CD14-positive monocyte (primary cell): ENCODE results near the gene HS1BP3. TPM values are rescaled to one million over a fixed set of nuclear protein-coding genes. Genes with fewer than 3 reads are reported as not detected.

ENCODE experiments used
- DNase-seq, 3 donors: peaks; one replicate each; pipeline ENCODE4 v3.0.0-alpha.2; 2011 to 2022
- H2AFZ ChIP-seq: 2 replicates; pipeline ENCODE4 v1.6.0; 2012; ENCODE audit warnings: mild to moderate bottlenecking, low read depth, low read length, inconsistent platforms; ENCODE audit not compliant: insufficient read depth, poor library complexity, severe bottlenecking
- H3K27ac ChIP-seq, 2 donors: 1 replicate in 1 of 2; 2 replicates in 1 of 2; pipeline ENCODE4 v1.5.1; 2012 to 2013; ENCODE audit warnings: low read length in 2 of 2, control low read depth in 1 of 2, inconsistent platforms in 1 of 2, low read depth in 1 of 2, mild to moderate bottlenecking in 1 of 2
- H3K27me3 ChIP-seq, 2 donors: one replicate each; pipeline versions ENCODE4 v1.6.0 to v1.6.1; 2011 to 2013; ENCODE audit warnings: low read length in 2 of 2; ENCODE audit not compliant: control insufficient read depth in 2 of 2, insufficient read depth in 2 of 2
- H3K36me3 ChIP-seq, 2 donors: replicated peaks in 1 of 2; 1 replicate in 1 of 2; 2 replicates in 1 of 2; pipeline versions ENCODE4 v1.5.1 to v1.6.1; 2012 to 2013; ENCODE audit warnings: low read length in 2 of 2, control low read depth in 1 of 2, inconsistent platforms in 1 of 2, mild to moderate bottlenecking in 1 of 2; ENCODE audit not compliant: insufficient read depth in 2 of 2, control insufficient read depth in 1 of 2
- H3K4me1 ChIP-seq, 2 donors: 1 replicate in 1 of 2; 2 replicates in 1 of 2; pipeline versions ENCODE4 v1.5.1 to v1.6.1; 2012 to 2013; ENCODE audit warnings: low read length in 2 of 2, control low read depth in 1 of 2, inconsistent platforms in 1 of 2, mild to moderate bottlenecking in 1 of 2, moderate library complexity in 1 of 2; ENCODE audit not compliant: insufficient read depth in 2 of 2, control insufficient read depth in 1 of 2
- H3K4me2 ChIP-seq: replicated peaks from 2 replicates; pipeline ENCODE3; 2012; ENCODE audit warnings: low read length, moderate library complexity, mild to moderate bottlenecking; ENCODE audit not compliant: poor library complexity, severe bottlenecking; ENCODE audit errors: extremely low read depth
- H3K4me3 ChIP-seq, 3 experiments: fragments of 200-600 bp in 1 of 3; sonication (generic) in 1 of 3; replicated peaks in 1 of 3; 1 replicate in 2 of 3; 2 replicates in 1 of 3; pipeline ENCODE4 v1.5.1; 2011 to 2013; ENCODE audit warnings: low read length in 3 of 3, mild to moderate bottlenecking in 3 of 3, control low read depth in 2 of 3, low read depth in 2 of 3, inconsistent platforms in 1 of 3, moderate library complexity in 1 of 3
- H3K79me2 ChIP-seq: 2 replicates; pipeline ENCODE4 v1.6.0; 2012; ENCODE audit warnings: mild to moderate bottlenecking, control low read depth, inconsistent platforms, low read length, moderate library complexity; ENCODE audit not compliant: insufficient read depth
- H3K9ac ChIP-seq: 2 replicates; pipeline ENCODE4 v1.6.0; 2017; ENCODE audit warnings: low read length, mild to moderate bottlenecking; ENCODE audit not compliant: insufficient read depth, poor library complexity, severe bottlenecking
- H3K9me3 ChIP-seq, 2 donors: replicated peaks in 1 of 2; 1 replicate in 1 of 2; 2 replicates in 1 of 2; pipeline versions ENCODE4 v1.5.1 to v1.6.1; 2012 to 2013; ENCODE audit warnings: low read length in 2 of 2, control low read depth in 1 of 2; ENCODE audit not compliant: control insufficient read depth in 1 of 2, insufficient read depth in 1 of 2
- H4K20me1 ChIP-seq: 2 replicates; pipeline ENCODE4 v1.6.0; 2012; ENCODE audit warnings: mild to moderate bottlenecking, low read length, control low read depth, moderate library complexity; ENCODE audit not compliant: insufficient read depth
- H3K27ac Mint-ChIP-seq, 7 donors: one replicate each; pipeline ENCODE4 v1.8.0; 2020; ENCODE audit warnings: mild to moderate bottlenecking in 7 of 7, mixed read lengths in 7 of 7, moderate library complexity in 6 of 7, inconsistent platforms in 2 of 7
- H3K27me3 Mint-ChIP-seq, 3 donors: one replicate each; pipeline ENCODE4 v1.8.0; 2021 to 2022; ENCODE audit warnings: low read depth in 3 of 3, mild to moderate bottlenecking in 3 of 3, mixed read lengths in 3 of 3, moderate library complexity in 3 of 3, inconsistent platforms in 1 of 3
- H3K36me3 Mint-ChIP-seq, 2 donors: one replicate each; pipeline ENCODE4 v1.8.0; 2020; ENCODE audit warnings: mixed read lengths in 2 of 2, inconsistent platforms in 1 of 2, mild to moderate bottlenecking in 1 of 2
- H3K4me1 Mint-ChIP-seq: one replicate; pipeline ENCODE4 v1.8.0; 2020; ENCODE audit warnings: mild to moderate bottlenecking, mixed read lengths
- H3K4me3 Mint-ChIP-seq, 2 donors: one replicate each; pipeline ENCODE4 v1.8.0; 2020; ENCODE audit warnings: mild to moderate bottlenecking in 2 of 2, mixed read lengths in 2 of 2, moderate library complexity in 1 of 2
- H3K9me3 Mint-ChIP-seq, 7 donors: one replicate each; pipeline ENCODE4 v1.8.0; 2020 to 2022; ENCODE audit warnings: mixed read lengths in 7 of 7, mild to moderate bottlenecking in 6 of 7, moderate library complexity in 6 of 7, inconsistent platforms in 2 of 7
- CTCF ChIP-seq: fragments of 200-600 bp; IDR thresholded peaks from one replicate; pipeline ENCODE4 v1.8.0; 2022; ENCODE audit warnings: antibody characterized with exemption, mild to moderate bottlenecking
- WGBS: methylation state at CpG from one replicate; pipeline ENCODE4 v1.1.5; 2013; ENCODE audit warnings: missing lambda C conversion rate; ENCODE audit not compliant: insufficient coverage; 5-methylcytosine and 5-hydroxymethylcytosine counted together
- intact Hi-C, 2 donors: fragments of 100-400 bp; cut with micrococcal nuclease; formaldehyde crosslinking; loops; one replicate each; pipeline versions ENCODE4 v1.15.0 to v1.15.1; 2023
- polyA plus RNA-seq, 3 donors: library from polyadenylated mRNA; depleted of rRNA in 1 of 3; unstranded in 2 of 3; stranded (reverse) in 1 of 3; fragments of 300-500 nt in 2 of 3; fragments of >200 nt in 1 of 3; fragmentation: Illumina TruSeq in 2 of 3; gene quantifications; 1 replicate in 2 of 3; 2 replicates in 1 of 3; pipeline ENCODE4 v1.2.3, GENCODE V29; 2012 to 2021

HS1BP3 gene
- polyA plus RNA-seq, 3 donors = 45.1 to 48.9 (median 45.4) TPM

- H3K27me3 Mint-ChIP-seq = peaks cover 0 to 2% (median 0%) of the 10 kb centered on the region in 3 donors
- H3K4me3 Mint-ChIP-seq = no peak overlapping the region
- Histone ChIP-seq H3K9me3 (peaks cover 5 to 8% of the 10 kb centered on the region in 2 donors), H3K27me3 (no peaks in the 10 kb centered on the region), H3K4me3 (no peak overlapping the region), H4K20me1 (no peaks in the 10 kb centered on the region), H3K27ac (no peak overlapping the region), H3K36me3 (no peaks in the 10 kb centered on the region), H3K4me1 (peaks cover 7 to 10% of the 10 kb centered on the region in 2 donors), H3K9ac (no peak overlapping the region), H2AFZ (no peak overlapping the region), H3K4me2 (no peak overlapping the region), H3K79me2 (no peaks in the 10 kb centered on the region)
- intact Hi-C loops = no loop called here
- no peak for TF ChIP-seq CTCF
- peaks cover 2 to 13% (median 8%) of the 10 kb centered on the region in 7 donors for H3K9me3 Mint-ChIP-seq
- no peak overlapping the region for H3K27ac Mint-ChIP-seq
- no peak for DNase-seq
- no peaks in the 10 kb centered on the region for H3K36me3 Mint-ChIP-seq
- WGBS = 88% methylated on average over 1 of the region's 4 CpGs
- H3K4me1 Mint-ChIP-seq = peaks cover 11% of the 10 kb centered on the region
Measured at GRCh38 chr2:20580690-20581437, 70.0 kb downstream of the HS1BP3 start.

GRCh38 chr2:20579866-20580265 lies 71.0 kb downstream of the HS1BP3 start:
- intact Hi-C loops = no loop called here
- H3K4me1 ChIP-seq = peaks cover 7 to 10% of the 10 kb centered on the region in 2 donors
- no peak overlapping the region for H3K27ac ChIP-seq
- no peak for DNase-seq
- H2AFZ ChIP-seq = no peak overlapping the region
- WGBS = no CpG with 5 or more reads among the region's 1 CpG
- H3K36me3 ChIP-seq = no peaks in the 10 kb centered on the region
- H3K9me3 Mint-ChIP-seq = peaks cover 2 to 13% (median 8%) of the 10 kb centered on the region in 7 donors
- H3K27me3 ChIP-seq = no peaks in the 10 kb centered on the region
- peaks cover 0 to 2% (median 0%) of the 10 kb centered on the region in 3 donors for H3K27me3 Mint-ChIP-seq
- H3K79me2 ChIP-seq = no peaks in the 10 kb centered on the region
- no peak for TF ChIP-seq CTCF
- no peak overlapping the region for H3K4me2 ChIP-seq
- peak overlapping the region in 1 of 7 donors; percentile 30 for H3K27ac Mint-ChIP-seq
- H3K9me3 ChIP-seq = peaks cover 5 to 8% of the 10 kb centered on the region in 2 donors
- H3K4me3 ChIP-seq = no peak overlapping the region
- no peak overlapping the region for H3K4me3 Mint-ChIP-seq
- H4K20me1 ChIP-seq = no peaks in the 10 kb centered on the region
- no peaks in the 10 kb centered on the region for H3K36me3 Mint-ChIP-seq
- peaks cover 11% of the 10 kb centered on the region for H3K4me1 Mint-ChIP-seq
- no peak overlapping the region for H3K9ac ChIP-seq
